ENCODE measurements around the gene TSC2.

DNA sequence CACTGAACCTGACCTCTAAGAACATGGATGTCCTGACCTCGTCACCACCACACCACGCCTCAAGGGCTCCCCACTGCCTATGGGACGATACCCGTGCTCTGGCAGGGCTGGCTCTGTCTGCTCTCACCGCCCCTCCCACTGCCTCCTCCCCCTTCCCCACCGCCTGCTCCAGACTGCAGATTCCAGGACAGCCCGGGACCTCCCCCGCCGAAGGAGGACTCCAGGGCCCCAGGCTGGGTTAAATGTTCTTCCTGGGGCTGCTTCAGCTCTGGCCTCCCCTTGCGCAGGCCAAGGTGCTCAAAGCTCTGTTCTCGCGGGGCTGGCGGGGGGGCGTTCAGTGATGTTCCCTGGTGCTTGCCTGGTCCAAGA lies 25.1 kb upstream of the TSC2 start:
- TF ChIP-seq, protein P1, sequence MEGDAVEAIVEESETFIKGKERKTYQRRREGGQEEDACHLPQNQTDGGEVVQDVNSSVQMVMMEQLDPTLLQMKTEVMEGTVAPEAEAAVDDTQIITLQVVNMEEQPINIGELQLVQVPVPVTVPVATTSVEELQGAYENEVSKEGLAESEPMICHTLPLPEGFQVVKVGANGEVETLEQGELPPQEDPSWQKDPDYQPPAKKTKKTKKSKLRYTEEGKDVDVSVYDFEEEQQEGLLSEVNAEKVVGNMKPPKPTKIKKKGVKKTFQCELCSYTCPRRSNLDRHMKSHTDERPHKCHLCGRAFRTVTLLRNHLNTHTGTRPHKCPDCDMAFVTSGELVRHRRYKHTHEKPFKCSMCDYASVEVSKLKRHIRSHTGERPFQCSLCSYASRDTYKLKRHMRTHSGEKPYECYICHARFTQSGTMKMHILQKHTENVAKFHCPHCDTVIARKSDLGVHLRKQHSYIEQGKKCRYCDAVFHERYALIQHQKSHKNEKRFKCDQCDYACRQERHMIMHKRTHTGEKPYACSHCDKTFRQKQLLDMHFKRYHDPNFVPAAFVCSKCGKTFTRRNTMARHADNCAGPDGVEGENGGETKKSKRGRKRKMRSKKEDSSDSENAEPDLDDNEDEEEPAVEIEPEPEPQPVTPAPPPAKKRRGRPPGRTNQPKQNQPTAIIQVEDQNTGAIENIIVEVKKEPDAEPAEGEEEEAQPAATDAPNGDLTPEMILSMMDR (conservative IDR thresholded peaks at IDR 0.05; ENCODE audit: low read depth, low read length): no peak
- TF ChIP-seq EZH2 (IDR thresholded peaks at IDR 0.05; ENCODE audit: low read length, unreplicated experiment): no peak

All from PC-3 (cell line).